Prostate gland (tissue), 2 donors: ENCODE measurements around the gene PTX3.

Source experiments
- POLR2A ChIP-seq: fragments of 450-650 bp; IDR thresholded peaks from one replicate; pipeline ENCODE4 v1.6.1; 2016; ENCODE audit warnings: antibody characterized with exemption, mild to moderate bottlenecking
- POLR2AphosphoS5 ChIP-seq: sonication (generic); formaldehyde crosslinking; IDR thresholded peaks from one replicate; pipeline ENCODE4 v1.6.1; 2017; ENCODE audit warnings: antibody characterized with exemption
- TF ChIP-seq, protein P1 (sequence below), 4 experiments: fragments of 200-600 bp in 2 of 4; fragments of 450-650 bp in 2 of 4; sonication (generic) in 2 of 4; IDR thresholded peaks; 1 replicate in 3 of 4; 2 replicates in 1 of 4; pipeline ENCODE4 v1.5.1; 2016 to 2019; ENCODE audit warnings: antibody characterized with exemption in 4 of 4, mild to moderate bottlenecking in 2 of 4, moderate library complexity in 2 of 4

DNA sequence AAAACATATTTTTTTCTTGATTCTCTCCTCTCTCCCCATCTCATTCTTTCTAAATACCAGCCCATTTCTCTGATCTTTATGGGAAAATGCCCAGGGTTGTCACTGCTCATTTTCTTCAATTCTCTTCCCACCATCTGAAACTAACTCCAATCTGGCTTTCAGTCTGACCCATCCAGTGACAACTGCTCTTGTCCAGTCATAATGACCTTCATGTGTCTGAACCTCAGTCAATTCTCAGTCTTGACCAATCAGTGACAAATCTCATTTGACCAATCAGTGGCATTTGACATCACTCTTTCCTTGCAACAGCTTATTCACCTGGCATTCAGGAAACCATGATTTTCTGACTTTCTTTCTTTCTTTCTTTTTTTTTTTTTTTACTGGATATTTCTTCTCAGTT, 51.5 kb downstream of the PTX3 start:
- TF ChIP-seq, protein P1, sequence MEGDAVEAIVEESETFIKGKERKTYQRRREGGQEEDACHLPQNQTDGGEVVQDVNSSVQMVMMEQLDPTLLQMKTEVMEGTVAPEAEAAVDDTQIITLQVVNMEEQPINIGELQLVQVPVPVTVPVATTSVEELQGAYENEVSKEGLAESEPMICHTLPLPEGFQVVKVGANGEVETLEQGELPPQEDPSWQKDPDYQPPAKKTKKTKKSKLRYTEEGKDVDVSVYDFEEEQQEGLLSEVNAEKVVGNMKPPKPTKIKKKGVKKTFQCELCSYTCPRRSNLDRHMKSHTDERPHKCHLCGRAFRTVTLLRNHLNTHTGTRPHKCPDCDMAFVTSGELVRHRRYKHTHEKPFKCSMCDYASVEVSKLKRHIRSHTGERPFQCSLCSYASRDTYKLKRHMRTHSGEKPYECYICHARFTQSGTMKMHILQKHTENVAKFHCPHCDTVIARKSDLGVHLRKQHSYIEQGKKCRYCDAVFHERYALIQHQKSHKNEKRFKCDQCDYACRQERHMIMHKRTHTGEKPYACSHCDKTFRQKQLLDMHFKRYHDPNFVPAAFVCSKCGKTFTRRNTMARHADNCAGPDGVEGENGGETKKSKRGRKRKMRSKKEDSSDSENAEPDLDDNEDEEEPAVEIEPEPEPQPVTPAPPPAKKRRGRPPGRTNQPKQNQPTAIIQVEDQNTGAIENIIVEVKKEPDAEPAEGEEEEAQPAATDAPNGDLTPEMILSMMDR (IDR thresholded peaks at IDR 0.05), result no peak
- TF ChIP-seq POLR2A (no peak), POLR2AphosphoS5 (no peak)
